Neutrophil (primary cell): ENCODE data around the gene PSG3.
"Not testable (repeated sequence)": the region's sequence is repeated elsewhere in the genome, so short reads cannot be mapped to it uniquely, and the experiment has no call there.

Experiments used
- H3K27ac ChIP-seq: fragments of 200-600 bp; sonication (generic); 2 replicates; pipeline ENCODE4 v1.5.1; 2016; ENCODE audit warnings: mild to moderate bottlenecking, moderate library complexity
- H3K27me3 ChIP-seq: fragments of 200-600 bp; sonication (generic); 2 replicates; pipeline ENCODE4 v1.6.0; 2016; ENCODE audit warnings: mild to moderate bottlenecking
- H3K36me3 ChIP-seq: fragments of 200-600 bp; sonication (generic); 2 replicates; pipeline ENCODE4 v1.5.1; 2017
- H3K4me1 ChIP-seq, 2 experiments: fragments of 200-600 bp in 1 of 2; sonication (generic) in 1 of 2; 1 replicate in 1 of 2; 2 replicates in 1 of 2; pipeline versions ENCODE4 v1.5.1 to v1.6.1; 2013 to 2016; ENCODE audit warnings: low read depth in 1 of 2, low read length in 1 of 2, mild to moderate bottlenecking in 1 of 2, moderate library complexity in 1 of 2; ENCODE audit not compliant: control insufficient read depth in 1 of 2, insufficient read depth in 1 of 2
- H3K4me3 ChIP-seq, 2 experiments: fragments of 200-600 bp in 1 of 2; sonication (generic) in 1 of 2; 1 replicate in 1 of 2; 2 replicates in 1 of 2; pipeline ENCODE4 v1.5.1; 2013 to 2016; ENCODE audit warnings: low read depth in 1 of 2, low read length in 1 of 2, mild to moderate bottlenecking in 1 of 2, moderate library complexity in 1 of 2
- H3K9me3 ChIP-seq: fragments of 200-600 bp; sonication (generic); 2 replicates; pipeline ENCODE4 v1.5.1; 2016
- CTCF ChIP-seq: fragments of 200-600 bp; sonication (generic); IDR thresholded peaks from 2 replicates; pipeline ENCODE4 v1.5.1; 2016; ENCODE audit warnings: antibody characterized with exemption

Gene PSG3

DNA sequence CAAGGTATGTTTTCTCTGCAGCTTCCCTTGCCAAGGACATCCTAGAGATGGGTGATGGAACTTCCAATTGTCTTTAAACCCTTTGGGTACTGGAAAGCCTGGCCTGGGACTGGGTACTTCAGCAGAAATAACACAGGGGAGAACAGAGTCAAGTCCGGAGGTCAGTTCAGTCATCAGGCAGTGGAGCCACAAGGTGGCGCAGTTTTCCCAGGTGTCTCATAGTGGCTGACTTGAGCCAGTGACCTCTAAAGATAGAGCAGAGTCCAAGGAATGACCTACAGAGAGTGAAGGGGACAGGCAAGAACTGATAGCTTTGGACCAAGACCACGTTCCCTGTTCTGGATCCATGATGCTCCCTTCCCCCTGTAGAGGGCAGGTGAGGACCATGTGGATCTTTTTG, 18.4 kb upstream of the PSG3 start:
- H3K4me3 ChIP-seq, H3K27me3 ChIP-seq, H3K36me3 ChIP-seq, H3K27ac ChIP-seq, H3K4me1 ChIP-seq, H3K9me3 ChIP-seq: not testable (repeated sequence)

DNA sequence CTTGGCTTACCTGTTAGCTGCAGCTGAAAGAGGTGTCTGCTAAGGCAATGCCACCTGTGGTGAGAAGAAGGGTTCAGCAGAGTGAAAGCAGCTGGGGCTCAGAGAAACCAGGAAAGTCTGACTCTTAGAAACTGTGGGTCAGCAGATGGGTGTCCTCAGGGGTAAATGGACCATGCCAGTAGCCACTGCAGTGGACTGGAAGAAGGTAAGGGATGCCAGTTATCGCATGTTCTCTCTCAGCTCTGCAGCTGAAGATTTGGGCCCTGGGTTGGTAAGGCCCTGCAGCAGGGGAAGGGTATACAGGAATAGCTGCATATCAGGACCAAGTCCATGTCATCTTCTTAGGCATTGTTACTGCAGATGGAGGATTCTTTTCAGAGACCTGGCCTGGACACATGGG, 12.0 kb upstream of the PSG3 start:
- H3K36me3 ChIP-seq, H3K27ac ChIP-seq, H3K4me1 ChIP-seq, H3K4me3 ChIP-seq, H3K9me3 ChIP-seq, H3K27me3 ChIP-seq: not testable (repeated sequence)

- not testable (repeated sequence) for H3K36me3 ChIP-seq, H3K4me3 ChIP-seq, H3K27ac ChIP-seq, H3K9me3 ChIP-seq, H3K4me1 ChIP-seq, H3K27me3 ChIP-seq
Measured at GRCh38 chr19:42741726-42742607, 1.7 kb upstream of the PSG3 start.

DNA sequence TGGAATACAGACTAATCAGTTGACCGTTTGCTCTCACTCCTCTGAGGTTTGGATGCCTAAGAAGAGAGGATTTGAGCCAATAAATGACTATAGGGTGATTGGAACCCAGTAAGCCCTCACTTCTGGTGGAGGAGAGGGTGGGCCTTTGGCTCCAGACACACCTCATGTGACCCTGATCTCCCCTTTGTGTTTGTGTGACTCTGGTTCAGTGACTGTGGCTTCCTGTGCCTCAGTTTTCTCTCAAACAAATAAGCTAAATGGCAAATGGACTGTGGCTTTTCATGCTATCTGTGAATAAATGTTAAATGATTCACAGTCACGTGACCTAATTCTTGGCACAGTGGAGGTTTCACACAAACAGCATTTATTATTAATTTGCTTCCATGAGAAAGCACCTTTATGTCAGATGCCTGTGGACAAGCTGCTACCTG, 2.7 kb downstream of the PSG3 start:
- H3K9me3 ChIP-seq, H3K27me3 ChIP-seq, H3K4me3 ChIP-seq, H3K27ac ChIP-seq, H3K4me1 ChIP-seq, H3K36me3 ChIP-seq: not testable (repeated sequence)

DNA sequence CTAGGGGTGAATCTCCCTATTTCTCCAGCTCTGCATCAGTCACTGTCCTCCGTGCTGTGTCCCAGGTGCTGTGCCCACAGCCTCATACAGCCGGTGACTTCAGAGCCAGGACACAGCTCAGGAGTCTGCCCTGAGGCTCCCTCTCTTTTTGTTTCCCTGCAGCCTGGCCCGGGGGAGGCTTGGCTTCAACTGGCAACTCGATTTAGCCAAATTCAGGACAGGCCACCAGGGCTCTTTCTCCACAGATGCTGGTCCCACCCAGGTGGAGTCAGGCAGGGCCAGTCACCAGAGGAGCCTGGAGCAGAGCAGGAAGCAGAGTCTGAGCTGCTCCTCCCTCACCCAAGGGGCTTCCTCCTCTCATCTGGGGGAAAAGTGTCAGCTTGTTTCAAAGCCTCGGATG, 11.9 kb downstream of the PSG3 start:
- H3K27me3 ChIP-seq, result peaks cover 11% of the 10 kb centered on the region
- not testable (repeated sequence) for H3K4me1 ChIP-seq, H3K27ac ChIP-seq, H3K36me3 ChIP-seq, H3K4me3 ChIP-seq, H3K9me3 ChIP-seq

DNA sequence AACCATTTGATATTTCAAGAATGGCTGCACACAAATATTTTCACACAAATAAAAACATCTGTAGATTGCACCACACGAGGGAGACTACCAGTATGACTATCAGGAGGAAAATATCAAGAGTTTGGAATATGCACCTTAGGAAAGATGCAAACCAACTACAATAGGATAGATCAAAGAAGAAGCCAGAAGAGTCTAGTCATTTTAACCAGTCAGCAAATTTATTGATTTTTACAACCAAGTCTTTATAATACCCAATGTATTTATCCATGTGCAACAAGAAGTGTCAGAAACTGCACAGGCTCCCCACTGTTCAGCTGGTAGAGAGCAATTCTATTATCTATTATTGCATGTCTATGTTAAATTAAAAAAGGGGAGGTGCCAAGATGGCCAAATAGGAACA, 26.3 kb downstream of the PSG3 start:
- H3K27ac ChIP-seq, H3K4me3 ChIP-seq, H3K36me3 ChIP-seq, H3K27me3 ChIP-seq, H3K4me1 ChIP-seq, H3K9me3 ChIP-seq: not testable (repeated sequence)

DNA sequence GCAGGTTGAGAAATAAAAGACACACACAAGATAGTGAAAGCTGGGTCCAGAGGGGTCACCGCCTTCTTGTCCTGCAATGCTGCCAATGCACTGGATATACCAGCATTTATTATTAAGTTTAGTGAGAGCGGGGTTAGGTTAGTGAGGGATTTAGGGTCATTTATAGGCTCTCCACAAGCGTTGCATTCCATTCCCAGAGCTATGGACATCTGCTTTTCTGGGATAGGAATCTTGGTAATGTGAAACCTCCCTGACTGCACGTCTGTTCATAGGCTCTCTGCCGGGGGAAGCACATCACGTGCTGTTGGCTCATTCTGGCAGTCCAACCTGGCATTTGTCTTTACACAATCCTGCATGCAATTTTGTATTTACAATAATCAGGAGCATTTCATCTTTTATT, 27.5 kb downstream of the PSG3 start:
- not testable (repeated sequence) for H3K27me3 ChIP-seq, H3K27ac ChIP-seq, H3K9me3 ChIP-seq, H3K36me3 ChIP-seq, H3K4me1 ChIP-seq, H3K4me3 ChIP-seq

DNA sequence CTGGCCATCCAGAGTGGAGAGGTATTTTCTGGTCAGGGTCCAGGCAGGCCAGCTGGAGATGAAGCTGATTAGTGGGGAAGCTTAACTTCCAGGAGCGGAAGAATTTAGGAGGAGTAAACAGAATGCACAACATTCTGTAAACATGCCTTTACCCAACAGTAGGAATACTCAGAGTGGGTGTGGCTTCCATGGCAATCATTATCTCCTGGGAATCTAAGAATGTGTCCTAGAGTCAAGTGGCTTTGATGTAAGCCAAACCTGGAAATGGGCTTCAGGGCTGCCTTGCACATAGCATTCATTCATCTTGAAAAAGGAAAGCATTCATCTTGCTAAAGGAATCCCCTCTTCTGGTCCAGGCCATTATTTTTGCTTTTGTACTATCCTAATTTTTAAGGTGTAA, 29.3 kb downstream of the PSG3 start:
- not testable (repeated sequence) for H3K36me3 ChIP-seq, H3K27ac ChIP-seq, H3K4me3 ChIP-seq, H3K4me1 ChIP-seq, H3K9me3 ChIP-seq
- peaks cover 10% of the 10 kb centered on the region for H3K27me3 ChIP-seq

DNA sequence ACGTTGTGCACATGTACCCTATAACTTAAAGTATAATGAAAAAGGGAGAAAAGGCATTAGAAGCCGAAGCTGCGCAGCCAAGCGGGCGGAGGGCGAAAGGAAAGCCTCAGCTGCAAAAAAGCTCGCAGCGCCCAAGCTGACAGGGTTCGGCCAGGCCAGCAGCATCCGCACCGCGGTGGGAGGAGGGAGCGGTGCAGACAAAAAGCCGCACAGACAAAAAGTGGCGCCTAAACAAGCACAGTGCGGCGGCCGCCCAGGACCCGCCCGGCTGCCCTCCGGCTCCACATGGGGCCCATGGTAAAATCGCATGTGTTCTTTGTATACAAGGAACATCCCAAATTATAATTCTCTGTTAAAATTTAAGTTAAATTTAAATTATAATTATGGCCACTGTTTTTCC, 42.4 kb downstream of the PSG3 start:
- Histone ChIP-seq H3K27ac (no peak overlapping the region), H3K4me1 (no peaks in the 10 kb centered on the region), H3K36me3 (no peaks in the 10 kb centered on the region), H3K9me3 (no peaks in the 10 kb centered on the region), H3K4me3 (no peak overlapping the region), H3K27me3 (peaks cover 55% of the 10 kb centered on the region)
- TF ChIP-seq CTCF, result no peak
